Psoas muscle (tissue), 8 donors: Measurements from ENCODE around the gene BRD7. TPM values are rescaled to one million over a fixed set of nuclear protein-coding genes. Genes with fewer than 3 reads are reported as not detected.

Experiments used
- ATAC-seq, 4 donors: fragments of 200-7000 bp; cut with Tn5 transposase; one replicate each; pipeline ENCODE4 v1.9.1; 2020; ENCODE audit warnings: moderate library complexity in 3 of 4, mild to moderate bottlenecking in 2 of 4
- DNase-seq, 2 donors: peaks; one replicate each; pipeline ENCODE4 v3.0.0-alpha.2; 2020
- H3K27ac ChIP-seq: fragments of 200-600 bp; one replicate; pipeline ENCODE4 v1.8.0; 2022
- H3K27me3 ChIP-seq, 3 donors: fragments of 200-600 bp in 1 of 3; one replicate each; pipeline versions ENCODE4 v1.6.1 to v1.8.0; 2013 to 2022; ENCODE audit warnings: low read length in 2 of 3, mild to moderate bottlenecking in 2 of 3, moderate library complexity in 1 of 3; ENCODE audit not compliant: insufficient read depth in 3 of 3
- H3K36me3 ChIP-seq, 2 donors: fragments of 200-600 bp in 1 of 2; one replicate each; pipeline versions ENCODE4 v1.6.1 to v1.8.0; 2013 to 2022; ENCODE audit warnings: low read depth in 1 of 2, mild to moderate bottlenecking in 1 of 2, moderate library complexity in 1 of 2; ENCODE audit not compliant: insufficient read depth in 1 of 2
- H3K4me1 ChIP-seq: fragments of 200-600 bp; one replicate; pipeline ENCODE4 v1.8.0; 2022
- H3K4me3 ChIP-seq: fragments of 200-600 bp; one replicate; pipeline ENCODE4 v1.8.0; 2022; ENCODE audit warnings: mild to moderate bottlenecking
- H3K9me3 ChIP-seq: fragments of 200-600 bp; one replicate; pipeline ENCODE4 v1.8.0; 2022
- CTCF ChIP-seq: fragments of 200-600 bp; IDR thresholded peaks from one replicate; pipeline ENCODE4 v1.8.0; 2022; ENCODE audit warnings: antibody characterized with exemption
- WGBS, 3 donors: extraction: QIAGEN DNeasy Blood & Tissue Kit; methylation state at CpG; one replicate each; pipeline versions ENCODE4 v1.1.6 to v1.1.7; 2013; 5-methylcytosine and 5-hydroxymethylcytosine counted together
- intact Hi-C, 2 donors: fragments of 100-400 bp; cut with DNase I; formaldehyde crosslinking; loops; one replicate each; pipeline versions ENCODE4 v1.11.0 to v1.14.2; 2022
- polyA plus RNA-seq, 3 donors: library from polyadenylated mRNA; stranded (reverse); fragments of 200-250 nt; gene quantifications; one replicate each; pipeline ENCODE4 v1.2.3, GENCODE V29; 2013
- total RNA-seq, 4 donors: library from RNA; stranded (reverse); fragmentation: NEBNext Ultra II Directional in 2 of 4; extraction: Animal tissue kit (Norgen Biotek cat#: 25700) in 2 of 4; gene quantifications; one replicate each; pipeline versions ENCODE4 v1.2.1 to v1.2.4, GENCODE V29; 2021 to 2023
- donor health status: healthy with polysubstance abuse.
- donor health status: DM: no; HTN: no; CAD: no; lungs with moderate emphysema.
- donor health status: Bipolar disorder and iron deficiency.
- donor health status: healthy.
- donor health status: DM: yes; HTN: yes; CAD: no.
- donor health status: DM: no; HTN: no; CAD: no.
- donor health status: DM: no; HTN: no; CAD: no.
- donor health status: DM: yes; HTN: yes; CAD: no.

BRD7 gene
- total and polyA plus RNA-seq, 7 donors = 32.4 to 77.1 (median 49.1) TPM

GRCh38 chr16:50408001-50408561, 39.3 kb upstream of the BRD7 start:
- H3K4me3 ChIP-seq = no peak overlapping the region
- H3K9me3 ChIP-seq = no peaks in the 10 kb centered on the region
- H3K4me1 ChIP-seq = no peaks in the 10 kb centered on the region
- intact Hi-C loops = no loop called here
- H3K36me3 ChIP-seq = no peaks in the 10 kb centered on the region
- DNase-seq (no peak), ATAC-seq (no peak)
- TF ChIP-seq CTCF = no peak
- H3K27ac ChIP-seq = no peak overlapping the region
- H3K27me3 ChIP-seq = no peaks in the 10 kb centered on the region
- 55 to 77% (median 56%) methylated on average over 7 of the region's 7 CpGs for WGBS, 3 donors

GRCh38 chr16:50407351-50407750, 38.6 kb upstream of the BRD7 start:
- no peaks in the 10 kb centered on the region for H3K4me1 ChIP-seq
- H3K27ac ChIP-seq = no peak overlapping the region
- WGBS, 3 donors = 47 to 61% (median 48%) methylated on average over 5 of the region's 5 CpGs
- ATAC-seq (no peak), DNase-seq (no peak)
- intact Hi-C loops = no loop called here
- no peak for TF ChIP-seq CTCF
- no peaks in the 10 kb centered on the region for H3K36me3 ChIP-seq
- H3K4me3 ChIP-seq = no peak overlapping the region
- H3K27me3 ChIP-seq = no peaks in the 10 kb centered on the region
- no peaks in the 10 kb centered on the region for H3K9me3 ChIP-seq

GRCh38 chr16:50403491-50403890, 34.7 kb upstream of the BRD7 start:
- no peaks in the 10 kb centered on the region for H3K27me3 ChIP-seq
- ATAC-seq (no peak), DNase-seq (no peak)
- no peak overlapping the region for H3K27ac ChIP-seq
- intact Hi-C loops = no loop called here
- H3K4me1 ChIP-seq = no peaks in the 10 kb centered on the region
- no peak overlapping the region for H3K4me3 ChIP-seq
- H3K36me3 ChIP-seq = no peaks in the 10 kb centered on the region
- H3K9me3 ChIP-seq = no peaks in the 10 kb centered on the region
- TF ChIP-seq CTCF = no peak
- WGBS, 3 donors = 29 to 54% (median 41%) methylated on average over 12 of the region's 12 CpGs

GRCh38 chr16:50402298-50402895, 33.6 kb upstream of the BRD7 start:
- DNase-seq (no peak), ATAC-seq (no peak)
- TF ChIP-seq CTCF = no peak
- Histone ChIP-seq H3K36me3 (no peaks in the 10 kb centered on the region), H3K4me3 (no peak overlapping the region), H3K27ac (no peak overlapping the region), H3K4me1 (no peaks in the 10 kb centered on the region), H3K27me3 (no peaks in the 10 kb centered on the region), H3K9me3 (no peaks in the 10 kb centered on the region)
- 78 to 87% (median 81%) methylated on average over 9 of the region's 9 CpGs for WGBS, 3 donors
- intact Hi-C loops = no loop called here

- no peak for TF ChIP-seq CTCF
- Histone ChIP-seq H3K9me3 (no peaks in the 10 kb centered on the region), H3K27me3 (no peaks in the 10 kb centered on the region), H3K27ac (no peak overlapping the region), H3K4me3 (no peak overlapping the region), H3K4me1 (no peaks in the 10 kb centered on the region), H3K36me3 (no peaks in the 10 kb centered on the region)
- intact Hi-C loops = no loop called here
- WGBS, 3 donors = 74 to 95% (median 76%) methylated on average over 5 of the region's 5 CpGs
- no peak for DNase-seq
- no peak for ATAC-seq
These were observed 32.6 kb upstream of the BRD7 start for GRCh38 chr16:50401355-50401754.
